H4 (cell line): ENCODE measurements around the gene PTPRT. TPM values are rescaled to one million over a fixed set of nuclear protein-coding genes. Genes with fewer than 3 reads are reported as not detected.

ENCODE experiments used
- DNase-seq: peaks from one replicate; pipeline ENCODE4 v3.0.0-alpha.2; 2015; ENCODE audit warnings: low spot score
- total RNA-seq: library from RNA; depleted of rRNA; stranded (reverse); fragments of >200 nt; shearing (Covaris generic); gene quantifications from 2 replicates; pipeline ENCODE4 v1.2.3, GENCODE V29; 2014

PTPRT gene
- total RNA-seq, 1 experiment from 2014 or later: not detected

GRCh38 chr20:42974347-42974746 lies 215.4 kb downstream of the PTPRT start:
- no peak for DNase-seq

- no peak for DNase-seq
These were observed 217.1 kb downstream of the PTPRT start for GRCh38 chr20:42972591-42972990.

DNA sequence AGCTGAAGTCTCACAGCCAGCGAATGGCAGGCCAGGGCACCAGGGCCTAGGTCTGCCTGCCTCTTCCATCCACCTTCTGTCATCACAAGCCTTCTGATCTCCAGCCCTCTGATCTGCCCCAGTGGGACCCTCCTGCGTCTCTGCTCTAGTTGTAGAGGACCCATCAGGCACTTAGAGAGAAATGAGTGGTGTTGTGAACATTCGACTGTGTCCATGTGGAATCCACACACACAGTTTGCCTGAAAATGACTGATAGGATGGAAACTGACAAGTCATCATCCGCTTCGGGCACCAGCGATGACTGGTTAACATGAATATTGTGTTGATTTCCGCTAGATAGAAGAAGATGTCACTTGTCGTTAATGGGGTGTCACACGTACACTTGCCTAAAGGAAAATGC lies 221.0 kb downstream of the PTPRT start:
- DNase-seq: no peak

DNA sequence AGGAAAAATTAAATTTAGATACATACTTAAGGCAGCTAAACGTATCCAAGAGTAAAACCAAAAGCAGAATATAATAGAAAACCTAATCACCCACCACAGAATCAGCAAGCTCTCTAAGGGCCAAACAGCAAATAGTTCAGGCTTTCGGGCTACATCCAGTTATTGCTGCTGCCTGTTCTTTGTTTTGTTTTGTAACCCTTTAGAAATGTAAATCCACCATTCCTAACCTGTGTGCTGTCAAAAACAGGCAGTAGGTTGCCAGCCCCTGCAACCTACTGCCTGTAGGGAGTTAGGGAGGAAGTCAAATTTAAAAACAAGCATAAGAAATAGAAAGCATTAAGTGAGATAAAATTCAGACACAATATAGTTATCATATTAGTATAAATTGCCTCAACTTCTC lies 225.9 kb downstream of the PTPRT start:
- DNase-seq: no peak

DNA sequence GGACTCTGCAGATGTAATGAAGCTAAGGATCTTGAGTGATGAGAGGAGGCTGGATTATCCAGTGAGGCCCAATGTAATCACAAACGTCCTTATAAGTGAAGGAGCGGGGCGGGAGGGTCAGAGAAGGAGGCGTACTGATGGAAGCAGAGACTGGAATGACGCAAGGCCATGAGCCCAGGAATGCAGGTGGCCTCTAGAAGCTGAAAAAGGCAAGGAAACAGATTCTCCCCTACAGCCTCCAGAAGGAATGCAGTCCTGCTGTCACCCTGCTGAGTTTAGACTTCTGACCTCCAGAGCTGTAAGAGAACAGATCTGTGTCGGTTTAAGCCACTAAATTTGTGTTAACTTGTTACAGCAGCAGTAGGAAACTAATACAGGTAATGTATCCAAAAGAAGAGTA lies 227.9 kb downstream of the PTPRT start:
- no peak for DNase-seq

DNA sequence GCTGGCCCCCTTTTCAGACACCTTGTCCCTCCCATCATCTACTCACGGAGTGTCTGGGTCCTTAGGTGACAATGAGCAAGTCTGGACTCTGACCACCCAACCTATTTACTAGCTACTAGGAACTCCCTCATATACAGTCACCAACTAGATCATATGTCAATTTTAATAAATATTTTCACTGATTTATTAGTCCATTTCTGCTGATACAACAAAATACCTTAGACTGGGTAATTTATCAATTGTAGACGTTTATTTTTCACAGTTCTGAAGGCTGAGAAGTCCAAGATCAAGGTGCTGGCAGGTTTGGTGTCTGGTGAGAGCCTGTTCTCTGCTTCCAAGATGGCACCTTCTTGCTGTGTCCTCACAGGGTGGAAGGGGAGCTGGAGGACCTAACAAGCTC lies 229.7 kb downstream of the PTPRT start:
- DNase-seq: no peak

- no peak for DNase-seq
These were observed 231.2 kb downstream of the PTPRT start for GRCh38 chr20:42958367-42959069.

DNA sequence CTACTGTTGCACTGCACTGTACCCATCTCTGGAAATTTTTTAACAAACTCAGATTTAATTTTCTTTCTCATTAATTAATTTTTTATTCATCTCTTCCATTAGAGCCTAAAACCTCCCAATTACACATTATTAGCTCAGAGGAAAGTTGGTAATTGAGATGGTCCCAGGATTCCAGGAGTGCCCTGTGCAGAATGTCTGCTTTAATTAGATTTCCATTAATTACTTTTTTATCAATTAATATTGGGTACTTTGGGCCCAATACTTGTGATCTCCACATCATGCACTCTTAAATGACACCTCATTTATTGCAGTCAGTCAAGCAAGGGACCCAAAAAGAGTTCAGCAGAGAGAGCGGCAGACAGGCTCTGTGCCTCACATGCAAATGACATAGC lies 232.0 kb downstream of the PTPRT start:
- no peak for DNase-seq

DNA sequence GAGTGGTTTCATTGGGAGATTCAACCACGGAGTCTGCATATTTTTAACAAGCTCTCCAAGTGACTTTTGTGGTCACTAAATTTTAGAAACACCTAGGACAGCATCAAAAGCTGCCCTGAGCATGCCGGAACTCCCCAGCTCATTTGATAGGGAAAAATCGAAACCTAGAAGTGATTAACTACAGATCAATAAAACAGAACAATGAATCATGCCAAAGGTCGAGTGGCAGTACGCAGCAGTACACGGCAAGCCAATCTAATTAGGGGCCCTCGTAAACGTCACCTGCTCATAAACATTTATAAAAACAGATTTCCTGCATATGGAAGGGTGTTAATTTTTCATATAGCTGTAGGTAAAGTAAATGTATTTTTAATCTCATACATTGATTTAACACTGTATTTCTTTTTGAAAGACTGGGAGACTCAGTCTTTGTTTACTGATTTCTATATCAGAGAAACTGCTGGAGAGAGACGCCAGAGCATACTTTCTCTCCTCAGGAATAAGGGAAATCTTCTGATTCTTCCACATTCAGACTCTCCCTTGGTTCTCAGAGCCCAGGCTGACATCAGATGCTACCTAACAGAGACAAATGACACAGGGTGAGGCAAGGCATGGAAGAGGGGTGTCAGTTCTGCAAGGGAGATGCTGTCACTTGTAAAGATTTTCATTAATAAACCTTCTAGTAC lies 232.5 kb downstream of the PTPRT start:
- no peak for DNase-seq

- no peak for DNase-seq
These were observed 234.0 kb downstream of the PTPRT start for GRCh38 chr20:42955713-42956112.

- no peak for DNase-seq
These were observed 234.8 kb downstream of the PTPRT start for GRCh38 chr20:42954951-42955350.

GRCh38 chr20:42949950-42950349 lies 239.8 kb downstream of the PTPRT start:
- DNase-seq: no peak

DNA sequence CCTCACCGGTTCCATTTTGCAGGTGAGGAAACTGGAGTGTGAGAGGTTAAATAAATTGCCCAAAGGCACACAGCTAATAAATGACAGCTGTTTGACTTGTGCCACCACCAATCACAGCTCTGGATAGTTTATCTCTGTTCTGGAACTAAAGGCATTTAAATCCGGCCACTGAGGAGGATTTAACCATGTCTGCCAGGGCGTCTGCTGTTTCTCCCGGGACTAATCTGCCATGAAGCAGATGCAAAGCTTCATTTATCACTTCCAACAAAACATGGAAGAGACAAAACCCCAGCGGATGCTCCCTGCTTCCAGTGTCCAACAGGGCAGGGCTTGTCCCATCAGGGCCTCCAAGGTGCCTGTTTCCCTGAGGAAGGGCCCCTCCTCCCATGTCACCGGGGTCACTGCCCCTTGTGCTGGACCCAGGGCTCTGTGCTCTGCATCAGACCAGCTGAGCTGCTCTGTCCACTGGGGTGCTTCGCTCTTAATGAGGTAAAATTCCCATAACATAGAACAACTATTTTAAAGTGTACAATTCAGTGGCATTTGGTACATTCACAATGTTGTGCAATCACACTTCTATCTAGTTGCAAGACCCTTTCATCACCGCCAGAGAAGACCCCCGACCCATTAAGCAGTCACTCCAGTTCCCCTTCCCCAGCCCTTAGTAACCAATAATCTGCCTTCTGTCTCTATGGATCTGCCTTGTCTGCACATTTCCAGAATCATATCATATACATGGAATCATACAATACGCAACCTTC lies 244.3 kb downstream of the PTPRT start:
- no peak for DNase-seq

- no peak for DNase-seq
These were observed 248.1 kb downstream of the PTPRT start for GRCh38 chr20:42941629-42942028.

GRCh38 chr20:42938441-42939205 lies 251.1 kb downstream of the PTPRT start:
- no peak for DNase-seq

DNA sequence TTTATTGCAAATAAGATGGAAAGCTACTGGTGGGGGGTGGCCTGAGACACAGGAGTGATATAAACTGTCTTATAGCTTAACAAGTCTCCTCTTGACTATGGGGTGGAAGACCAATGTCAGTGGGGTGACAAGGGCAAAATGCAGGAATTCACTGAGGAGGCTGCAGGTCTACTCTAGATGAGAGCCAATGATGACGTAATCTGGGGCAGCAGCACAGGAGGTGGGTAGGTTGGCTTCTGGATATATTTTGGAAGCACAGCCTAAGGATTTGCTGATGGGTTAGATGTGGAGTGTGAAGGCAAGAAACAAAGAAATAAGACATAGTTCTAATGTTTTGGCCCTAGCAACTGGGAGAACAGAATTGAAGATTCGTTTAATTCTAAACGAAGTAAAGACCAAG lies 253.2 kb downstream of the PTPRT start:
- no peak for DNase-seq

DNA sequence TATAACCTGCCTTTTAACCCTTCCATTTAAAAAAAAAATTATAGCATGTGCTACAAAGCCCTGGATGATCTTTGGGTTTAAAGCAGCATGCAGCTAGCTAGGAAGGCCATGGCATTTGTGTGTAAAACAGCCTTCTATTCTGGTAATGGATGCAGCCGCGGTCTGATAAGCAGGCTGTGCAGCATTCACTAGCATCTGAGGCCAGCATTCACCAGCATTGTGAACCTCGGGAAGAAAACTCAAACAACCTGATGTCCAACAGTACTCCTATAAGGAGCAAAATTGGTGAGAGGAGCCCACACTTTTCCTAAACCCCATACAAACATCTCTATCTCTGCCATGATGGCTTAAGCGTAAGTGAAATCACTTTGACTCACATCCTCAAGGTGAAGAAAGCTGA lies 265.5 kb downstream of the PTPRT start:
- DNase-seq: no peak

DNA sequence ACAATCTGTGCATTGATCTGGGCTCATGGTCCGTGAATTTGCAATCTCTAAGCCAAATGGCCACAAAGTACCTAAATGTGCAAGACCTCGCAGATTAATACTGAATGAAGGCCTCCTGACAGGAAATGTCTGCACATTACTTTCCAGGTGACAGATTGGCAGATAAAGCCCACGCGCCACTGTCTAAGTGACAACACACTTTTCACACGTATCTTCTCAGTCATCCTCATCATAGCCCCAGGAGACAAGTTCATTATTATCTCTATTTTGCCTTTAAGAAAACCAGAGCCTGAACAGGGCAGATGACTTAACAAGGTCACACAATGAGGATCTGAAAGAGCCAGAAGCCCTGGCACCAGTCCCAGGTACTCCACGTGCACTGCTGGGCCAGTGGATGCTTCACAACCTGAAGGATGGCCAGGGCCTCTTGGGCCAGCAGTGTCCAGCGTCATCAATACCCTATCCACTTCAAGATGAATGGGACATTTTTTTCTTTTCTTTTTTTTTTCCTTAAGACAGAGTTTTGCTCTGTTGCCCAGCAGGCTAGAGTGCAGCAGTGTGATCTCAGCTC lies 266.3 kb downstream of the PTPRT start:
- DNase-seq: no peak

GRCh38 chr20:42920776-42921175 lies 268.9 kb downstream of the PTPRT start:
- no peak for DNase-seq

DNA sequence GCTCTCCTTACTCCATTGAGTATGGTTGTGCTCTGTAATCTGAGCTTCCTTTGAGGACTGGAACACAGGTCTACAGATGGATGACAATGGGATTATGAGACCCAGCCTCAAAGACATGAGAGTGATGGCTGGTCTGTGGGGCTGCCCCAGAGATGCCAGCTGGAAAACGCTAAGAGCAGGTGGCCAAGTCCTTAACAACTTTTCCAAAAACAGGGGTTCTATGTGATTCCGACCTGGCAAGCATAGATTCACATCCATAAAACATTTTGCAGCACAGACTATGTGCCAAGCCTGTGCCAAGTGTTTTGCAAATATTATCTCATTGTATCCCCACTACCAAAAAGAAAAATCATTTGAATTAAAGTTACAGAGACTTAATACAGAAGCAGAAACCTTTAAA lies 270.4 kb downstream of the PTPRT start:
- no peak for DNase-seq

- DNase-seq: no peak
These were observed 274.6 kb downstream of the PTPRT start for GRCh38 chr20:42915081-42915480.

- no peak for DNase-seq
These were observed 275.4 kb downstream of the PTPRT start for GRCh38 chr20:42914302-42914701.
